H1 (cell line): ENCODE measurements around the gene CSF3. TPM values are rescaled to one million over a fixed set of nuclear protein-coding genes. Genes with fewer than 3 reads are reported as not detected.

ENCODE experiments used
- CBX8 ChIP-seq: fragments of 300-800, 300-1000 bp; sonication (generic); IDR thresholded peaks from 2 replicates; pipeline ENCODE4 v1.7.1; 2016; ENCODE audit warnings: low read depth, low read length, borderline replicate concordance
- CREB1 ChIP-seq: IDR thresholded peaks from 2 replicates; pipeline ENCODE4 v1.6.1; 2012; ENCODE audit warnings: inconsistent platforms
- SRF ChIP-seq: IDR thresholded peaks from 2 replicates; pipeline ENCODE4 v1.6.1; 2011; ENCODE audit warnings: mild to moderate bottlenecking, low read depth, low read length, moderate library complexity
- TAF1 ChIP-seq: IDR thresholded peaks from 2 replicates; pipeline ENCODE4 v1.6.1; 2011; ENCODE audit warnings: mild to moderate bottlenecking, low read depth, low read length
- TEAD4 ChIP-seq: IDR thresholded peaks from 2 replicates; pipeline ENCODE4 v1.6.1; 2012; ENCODE audit warnings: low read depth, low read length, inconsistent platforms, mixed read lengths
- USF2 ChIP-seq: IDR thresholded peaks from 2 replicates; pipeline ENCODE4 v1.6.1; 2011; ENCODE audit warnings: low read length, improper control_type of control experiment
- YY1 ChIP-seq: IDR thresholded peaks from 2 replicates; pipeline ENCODE4 v1.6.1; 2011; ENCODE audit warnings: low read depth, mild to moderate bottlenecking, low read length
- polyA plus RNA-seq, 7 experiments: library from polyadenylated mRNA; depleted of rRNA in 3 of 7; stranded (reverse) in 5 of 7; unstranded in 2 of 7; fragments of >200 nt in 5 of 7; fragments of 200-250 nt in 2 of 7; gene quantifications; 1 replicate in 5 of 7; 2 replicates in 1 of 7; 4 replicates in 1 of 7; pipeline versions ENCODE4 v1.2.1 to v1.2.3, GENCODE V29; 2011 to 2013; ENCODE audit warnings: missing spikeins in 2 of 7, mixed read lengths in 2 of 7
- total RNA-seq: library from RNA; stranded (reverse); fragmentation: NEBNext Ultra II Directional; extraction: Animal tissue kit (Norgen Biotek cat#: 25700); gene quantifications from 2 replicates; pipeline ENCODE4 v1.2.1, GENCODE V29; 2021
- TF ChIP-seq, protein P1 (sequence below): fragments of 300-600 bp; sonication (generic); IDR thresholded peaks from 2 replicates; pipeline ENCODE4 v1.7.1; 2012; ENCODE audit warnings: low read length, moderate library complexity, mild to moderate bottlenecking, inconsistent platforms; ENCODE audit not compliant: insufficient replicate concordance
- TF ChIP-seq, protein P2 (sequence below): IDR thresholded peaks from 2 replicates; pipeline ENCODE4 v1.6.1; 2012; ENCODE audit warnings: inconsistent platforms

Gene CSF3
- total and polyA plus RNA-seq, 2 of the 8 experiments (the other 6 are each of a cell fraction or from before 2014, with no cell fraction given), result 0.03 TPM; not detected in 1

DNA sequence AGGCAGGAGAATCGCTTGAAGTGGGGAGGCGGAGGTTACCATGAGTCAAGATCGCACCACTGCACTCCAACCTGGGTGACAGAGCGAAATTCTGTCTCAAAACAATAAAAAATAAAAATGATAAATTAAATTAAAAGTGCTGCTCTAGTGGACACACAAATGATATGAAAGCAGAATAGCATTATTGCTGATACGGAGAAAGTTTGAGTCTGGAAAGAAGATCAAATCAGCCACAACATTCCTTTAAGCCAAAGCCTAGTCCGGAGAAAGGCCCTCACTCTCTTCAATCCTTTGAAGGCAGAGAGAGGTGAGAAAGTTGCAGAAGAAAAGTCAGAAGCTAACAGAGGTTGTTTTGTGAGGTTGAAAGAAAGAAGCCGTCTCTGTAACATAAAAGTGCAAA lies 15.1 kb upstream of the CSF3 start (continued):
- TF ChIP-seq, protein P1, sequence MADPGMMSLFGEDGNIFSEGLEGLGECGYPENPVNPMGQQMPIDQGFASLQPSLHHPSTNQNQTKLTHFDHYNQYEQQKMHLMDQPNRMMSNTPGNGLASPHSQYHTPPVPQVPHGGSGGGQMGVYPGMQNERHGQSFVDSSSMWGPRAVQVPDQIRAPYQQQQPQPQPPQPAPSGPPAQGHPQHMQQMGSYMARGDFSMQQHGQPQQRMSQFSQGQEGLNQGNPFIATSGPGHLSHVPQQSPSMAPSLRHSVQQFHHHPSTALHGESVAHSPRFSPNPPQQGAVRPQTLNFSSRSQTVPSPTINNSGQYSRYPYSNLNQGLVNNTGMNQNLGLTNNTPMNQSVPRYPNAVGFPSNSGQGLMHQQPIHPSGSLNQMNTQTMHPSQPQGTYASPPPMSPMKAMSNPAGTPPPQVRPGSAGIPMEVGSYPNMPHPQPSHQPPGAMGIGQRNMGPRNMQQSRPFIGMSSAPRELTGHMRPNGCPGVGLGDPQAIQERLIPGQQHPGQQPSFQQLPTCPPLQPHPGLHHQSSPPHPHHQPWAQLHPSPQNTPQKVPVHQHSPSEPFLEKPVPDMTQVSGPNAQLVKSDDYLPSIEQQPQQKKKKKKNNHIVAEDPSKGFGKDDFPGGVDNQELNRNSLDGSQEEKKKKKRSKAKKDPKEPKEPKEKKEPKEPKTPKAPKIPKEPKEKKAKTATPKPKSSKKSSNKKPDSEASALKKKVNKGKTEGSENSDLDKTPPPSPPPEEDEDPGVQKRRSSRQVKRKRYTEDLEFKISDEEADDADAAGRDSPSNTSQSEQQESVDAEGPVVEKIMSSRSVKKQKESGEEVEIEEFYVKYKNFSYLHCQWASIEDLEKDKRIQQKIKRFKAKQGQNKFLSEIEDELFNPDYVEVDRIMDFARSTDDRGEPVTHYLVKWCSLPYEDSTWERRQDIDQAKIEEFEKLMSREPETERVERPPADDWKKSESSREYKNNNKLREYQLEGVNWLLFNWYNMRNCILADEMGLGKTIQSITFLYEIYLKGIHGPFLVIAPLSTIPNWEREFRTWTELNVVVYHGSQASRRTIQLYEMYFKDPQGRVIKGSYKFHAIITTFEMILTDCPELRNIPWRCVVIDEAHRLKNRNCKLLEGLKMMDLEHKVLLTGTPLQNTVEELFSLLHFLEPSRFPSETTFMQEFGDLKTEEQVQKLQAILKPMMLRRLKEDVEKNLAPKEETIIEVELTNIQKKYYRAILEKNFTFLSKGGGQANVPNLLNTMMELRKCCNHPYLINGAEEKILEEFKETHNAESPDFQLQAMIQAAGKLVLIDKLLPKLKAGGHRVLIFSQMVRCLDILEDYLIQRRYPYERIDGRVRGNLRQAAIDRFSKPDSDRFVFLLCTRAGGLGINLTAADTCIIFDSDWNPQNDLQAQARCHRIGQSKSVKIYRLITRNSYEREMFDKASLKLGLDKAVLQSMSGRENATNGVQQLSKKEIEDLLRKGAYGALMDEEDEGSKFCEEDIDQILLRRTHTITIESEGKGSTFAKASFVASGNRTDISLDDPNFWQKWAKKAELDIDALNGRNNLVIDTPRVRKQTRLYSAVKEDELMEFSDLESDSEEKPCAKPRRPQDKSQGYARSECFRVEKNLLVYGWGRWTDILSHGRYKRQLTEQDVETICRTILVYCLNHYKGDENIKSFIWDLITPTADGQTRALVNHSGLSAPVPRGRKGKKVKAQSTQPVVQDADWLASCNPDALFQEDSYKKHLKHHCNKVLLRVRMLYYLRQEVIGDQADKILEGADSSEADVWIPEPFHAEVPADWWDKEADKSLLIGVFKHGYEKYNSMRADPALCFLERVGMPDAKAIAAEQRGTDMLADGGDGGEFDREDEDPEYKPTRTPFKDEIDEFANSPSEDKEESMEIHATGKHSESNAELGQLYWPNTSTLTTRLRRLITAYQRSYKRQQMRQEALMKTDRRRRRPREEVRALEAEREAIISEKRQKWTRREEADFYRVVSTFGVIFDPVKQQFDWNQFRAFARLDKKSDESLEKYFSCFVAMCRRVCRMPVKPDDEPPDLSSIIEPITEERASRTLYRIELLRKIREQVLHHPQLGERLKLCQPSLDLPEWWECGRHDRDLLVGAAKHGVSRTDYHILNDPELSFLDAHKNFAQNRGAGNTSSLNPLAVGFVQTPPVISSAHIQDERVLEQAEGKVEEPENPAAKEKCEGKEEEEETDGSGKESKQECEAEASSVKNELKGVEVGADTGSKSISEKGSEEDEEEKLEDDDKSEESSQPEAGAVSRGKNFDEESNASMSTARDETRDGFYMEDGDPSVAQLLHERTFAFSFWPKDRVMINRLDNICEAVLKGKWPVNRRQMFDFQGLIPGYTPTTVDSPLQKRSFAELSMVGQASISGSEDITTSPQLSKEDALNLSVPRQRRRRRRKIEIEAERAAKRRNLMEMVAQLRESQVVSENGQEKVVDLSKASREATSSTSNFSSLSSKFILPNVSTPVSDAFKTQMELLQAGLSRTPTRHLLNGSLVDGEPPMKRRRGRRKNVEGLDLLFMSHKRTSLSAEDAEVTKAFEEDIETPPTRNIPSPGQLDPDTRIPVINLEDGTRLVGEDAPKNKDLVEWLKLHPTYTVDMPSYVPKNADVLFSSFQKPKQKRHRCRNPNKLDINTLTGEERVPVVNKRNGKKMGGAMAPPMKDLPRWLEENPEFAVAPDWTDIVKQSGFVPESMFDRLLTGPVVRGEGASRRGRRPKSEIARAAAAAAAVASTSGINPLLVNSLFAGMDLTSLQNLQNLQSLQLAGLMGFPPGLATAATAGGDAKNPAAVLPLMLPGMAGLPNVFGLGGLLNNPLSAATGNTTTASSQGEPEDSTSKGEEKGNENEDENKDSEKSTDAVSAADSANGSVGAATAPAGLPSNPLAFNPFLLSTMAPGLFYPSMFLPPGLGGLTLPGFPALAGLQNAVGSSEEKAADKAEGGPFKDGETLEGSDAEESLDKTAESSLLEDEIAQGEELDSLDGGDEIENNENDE, result no peak
- TF ChIP-seq CBX8, result no peak
- TF ChIP-seq TAF1, result no peak
- no peak for TF ChIP-seq USF2
- no peak for TF ChIP-seq TEAD4
- TF ChIP-seq YY1, result no peak
- no peak for TF ChIP-seq SRF
- TF ChIP-seq, protein P2, sequence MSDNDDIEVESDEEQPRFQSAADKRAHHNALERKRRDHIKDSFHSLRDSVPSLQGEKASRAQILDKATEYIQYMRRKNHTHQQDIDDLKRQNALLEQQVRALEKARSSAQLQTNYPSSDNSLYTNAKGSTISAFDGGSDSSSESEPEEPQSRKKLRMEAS, result no peak
- no peak for TF ChIP-seq CREB1
- TF ChIP-seq, all 59 proteins: peak for 0
